ENCODE measurements around the gene STAT5B. TPM values are rescaled to one million over a fixed set of nuclear protein-coding genes. Genes with fewer than 3 reads are reported as not detected.
A peak's percentile ranks its signal among the peaks of the same experiment; 100 is the strongest.
"Not testable (repeated sequence)": the region's sequence is repeated elsewhere in the genome, so short reads cannot be mapped to it uniquely, and the experiment has no call there.

STAT5B gene
- polyA plus RNA-seq, 3 donors, result 37.5 to 39.2 (median 37.6) TPM

GRCh38 chr17:42200706-42201457 lies 75.3 kb downstream of the STAT5B start:
- no peak for DNase-seq (ENCODE audit: low read depth in 3 of 3, low spot score in 2 of 3)

GRCh38 chr17:42199416-42200011 lies 76.7 kb downstream of the STAT5B start:
- DNase-seq (ENCODE audit: low read depth in 3 of 3, low spot score in 2 of 3), result no peak

- DNase-seq (ENCODE audit: low read depth in 3 of 3, low spot score in 2 of 3), result no peak
These were observed 77.3 kb downstream of the STAT5B start for GRCh38 chr17:42198897-42199296.

GRCh38 chr17:42197564-42198156 lies 78.5 kb downstream of the STAT5B start:
- DNase-seq (ENCODE audit: low read depth in 3 of 3, low spot score in 2 of 3), result no peak

- DNase-seq (ENCODE audit: low read depth in 3 of 3, low spot score in 2 of 3), result peak; percentile 47 to 74 (median 58)
These were observed 82.0 kb downstream of the STAT5B start, which contains the start of gene GHDC for GRCh38 chr17:42193969-42194899. Gene GHDC (minus strand): TSS chr17:42194494. CDS start chr17:42193581, 913 bp downstream.

- DNase-seq (ENCODE audit: low read depth in 3 of 3, low spot score in 2 of 3), result no peak
These were observed 82.8 kb downstream of the STAT5B start for GRCh38 chr17:42193216-42193968.

GRCh38 chr17:42192189-42193126 lies 83.7 kb downstream of the STAT5B start:
- DNase-seq (ENCODE audit: low read depth in 3 of 3, low spot score in 2 of 3), result no peak

- no peak for DNase-seq (ENCODE audit: low read depth in 3 of 3, low spot score in 2 of 3)
These were observed 84.9 kb downstream of the STAT5B start for GRCh38 chr17:42191275-42191608.

- DNase-seq (ENCODE audit: low read depth in 3 of 3, low spot score in 2 of 3), result no peak
These were observed 85.5 kb downstream of the STAT5B start for GRCh38 chr17:42190491-42191274.

GRCh38 chr17:42189651-42189965 lies 86.6 kb downstream of the STAT5B start:
- no peak for DNase-seq (ENCODE audit: low read depth in 3 of 3, low spot score in 2 of 3)

- DNase-seq (ENCODE audit: low read depth in 3 of 3, low spot score in 2 of 3), result no peak
These were observed 87.2 kb downstream of the STAT5B start for GRCh38 chr17:42188749-42189650.

- DNase-seq (ENCODE audit: low read depth in 3 of 3, low spot score in 2 of 3), result no peak
These were observed 88.4 kb downstream of the STAT5B start for GRCh38 chr17:42187833-42188232.

GRCh38 chr17:42186191-42186590 lies 90.0 kb downstream of the STAT5B start:
- not testable (repeated sequence) for DNase-seq (ENCODE audit: low read depth in 3 of 3, low spot score in 2 of 3)

GRCh38 chr17:42185621-42185930 lies 90.6 kb downstream of the STAT5B start:
- no peak for DNase-seq (ENCODE audit: low read depth in 3 of 3, low spot score in 2 of 3)

- DNase-seq (ENCODE audit: low read depth in 3 of 3, low spot score in 2 of 3), result no peak
These were observed 91.2 kb downstream of the STAT5B start, which contains the start of gene HCRT for GRCh38 chr17:42184713-42185620. Gene HCRT (minus strand): TSS chr17:42185452. CDS start chr17:42185365, 87 bp downstream.

Measured in right renal cortex interstitium (tissue), 3 donors.